Fibroblast of skin of scalp (primary cell): Measurements from ENCODE around the gene MBL2. TPM values are rescaled to one million over a fixed set of nuclear protein-coding genes. Genes with fewer than 3 reads are reported as not detected.

Experiments
- DNase-seq: peaks from one replicate; pipeline ENCODE4 v3.0.0-alpha.2; 2013
- polyA plus RNA-seq, 2 experiments: library from polyadenylated mRNA; unstranded; fragments of 120-200 nt; gene quantifications; one replicate each; pipeline ENCODE4 v1.2.1, GENCODE V29; 2013; ENCODE audit not compliant: insufficient read length in 2 of 2

MBL2 gene
- not detected for polyA plus RNA-seq (2013, experiment 1 of 2; ENCODE audit: insufficient read length)
- polyA plus RNA-seq (2013, experiment 2 of 2; ENCODE audit: insufficient read length) = not detected

DNA sequence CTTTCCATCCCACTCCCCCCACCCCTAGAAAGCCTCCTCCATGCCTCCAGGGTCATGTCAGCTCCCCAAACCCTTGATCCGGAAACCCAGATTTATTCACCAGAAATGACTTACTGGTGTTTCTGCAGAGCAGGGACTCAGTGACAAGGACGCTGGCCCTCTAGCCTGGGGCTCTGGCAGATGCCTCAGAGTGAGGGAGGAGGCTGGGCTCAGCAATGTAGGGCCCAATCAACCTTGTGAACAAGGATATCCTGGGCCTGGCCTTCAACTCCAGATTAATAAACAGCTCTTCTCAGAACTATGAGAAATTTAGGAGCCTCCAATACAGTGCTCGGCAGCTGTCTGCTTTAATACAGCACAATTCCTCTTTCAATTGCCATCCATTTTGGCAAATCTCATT, at the start of gene MBL2:
Gene MBL2 (minus strand): TSS at position 162 of the 400 bp plus-strand sequence. CDS start 1,149 bp downstream, outside the sequence.
- DNase-seq = no peak

DNA sequence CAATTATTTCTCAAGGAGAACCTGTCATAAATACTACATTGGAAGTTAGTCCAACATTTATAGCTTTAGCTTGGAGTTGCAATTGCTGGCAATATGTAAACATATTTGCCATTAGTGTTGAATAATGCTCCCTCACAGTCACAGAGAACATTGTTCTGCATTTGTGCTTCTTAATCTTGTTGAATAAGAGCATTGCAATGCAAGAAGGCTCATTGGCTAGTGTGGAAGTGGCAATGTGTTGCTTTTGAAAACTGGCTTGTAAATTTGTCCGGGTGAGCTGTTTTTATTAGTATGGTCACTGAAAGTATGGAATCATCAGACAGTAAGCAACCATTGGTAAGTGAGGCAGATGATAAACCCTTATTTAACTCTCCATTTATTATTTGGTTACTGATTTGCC, 47.7 kb upstream of the MBL2 start:
- DNase-seq = no peak

DNA sequence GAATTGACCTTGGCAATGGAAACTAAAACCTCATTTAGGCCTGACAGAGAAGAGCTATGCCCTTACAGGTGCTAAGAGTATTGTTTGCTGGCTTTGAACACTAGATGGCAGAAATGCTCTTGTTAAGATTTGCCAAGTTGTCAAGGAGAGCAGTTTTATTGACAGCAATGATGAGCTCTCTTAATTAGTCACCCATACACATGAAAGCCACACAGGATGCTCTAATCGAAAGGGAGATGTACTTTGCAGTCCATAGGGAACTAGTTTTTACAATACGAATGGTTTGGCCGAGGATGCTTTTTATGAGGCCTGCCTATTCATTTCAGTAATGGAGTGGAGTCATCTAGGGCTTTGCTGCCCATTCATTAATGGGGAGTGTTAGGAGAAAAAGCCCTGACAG, 45.4 kb upstream of the MBL2 start:
- peak; percentile 60 for DNase-seq

DNA sequence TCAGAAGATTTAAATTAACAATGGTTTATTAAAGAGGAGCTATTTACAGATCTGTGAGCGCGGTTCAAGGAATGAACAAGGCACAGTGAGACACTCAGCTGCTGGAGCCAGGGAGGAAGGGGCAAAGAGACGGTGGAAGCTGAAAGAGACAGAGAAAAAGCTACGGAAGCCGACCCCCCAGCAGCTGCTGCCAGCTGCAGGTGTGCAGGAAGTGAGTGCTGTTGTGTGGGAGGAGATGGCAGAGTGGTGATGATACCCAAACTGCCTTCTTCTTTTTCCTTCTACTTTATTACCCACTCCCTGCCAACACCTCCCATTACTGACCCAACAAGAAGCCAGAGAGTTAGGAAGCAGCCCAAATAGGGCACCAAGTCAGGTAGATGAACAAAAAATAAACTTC, 41.9 kb upstream of the MBL2 start:
- DNase-seq = no peak

DNA sequence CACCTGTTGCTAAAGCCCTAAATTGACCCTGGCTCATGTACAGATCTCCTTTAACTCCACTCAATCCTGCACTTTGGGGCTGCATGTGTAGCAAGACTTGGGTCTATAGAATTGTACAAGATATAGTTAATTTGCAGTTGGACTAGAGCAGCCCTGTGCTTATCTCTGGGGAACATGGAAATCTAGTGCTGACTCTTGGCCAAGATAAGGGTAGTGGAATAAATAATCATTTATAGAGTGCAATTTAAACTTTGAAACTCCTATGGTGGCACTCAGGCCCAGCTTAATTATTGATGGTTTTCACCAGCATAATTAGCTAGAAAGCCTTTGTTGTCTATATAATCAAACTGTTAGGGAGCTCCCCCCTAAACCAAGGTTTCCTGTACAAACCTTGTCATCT, 39.2 kb upstream of the MBL2 start:
- DNase-seq = no peak

DNA sequence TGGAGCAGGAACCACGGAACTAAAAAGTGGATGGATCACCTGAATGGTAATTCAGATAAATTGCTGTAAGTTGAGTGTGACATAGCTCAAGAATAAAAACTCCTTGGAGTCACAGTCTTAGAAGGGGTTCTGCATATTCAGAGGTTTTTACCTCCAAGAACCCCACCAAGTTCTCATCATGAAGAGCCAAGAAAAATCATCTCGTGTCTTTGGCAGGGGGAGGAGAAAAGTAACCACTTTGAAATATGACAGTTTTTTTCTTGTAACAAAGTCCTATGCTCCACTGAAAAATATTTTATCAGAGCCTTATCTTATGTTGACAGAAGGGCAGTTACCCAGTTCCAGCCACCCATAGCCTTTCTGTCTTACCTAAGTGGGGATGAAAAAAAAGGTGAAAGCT, 38.2 kb upstream of the MBL2 start:
- no peak for DNase-seq

DNA sequence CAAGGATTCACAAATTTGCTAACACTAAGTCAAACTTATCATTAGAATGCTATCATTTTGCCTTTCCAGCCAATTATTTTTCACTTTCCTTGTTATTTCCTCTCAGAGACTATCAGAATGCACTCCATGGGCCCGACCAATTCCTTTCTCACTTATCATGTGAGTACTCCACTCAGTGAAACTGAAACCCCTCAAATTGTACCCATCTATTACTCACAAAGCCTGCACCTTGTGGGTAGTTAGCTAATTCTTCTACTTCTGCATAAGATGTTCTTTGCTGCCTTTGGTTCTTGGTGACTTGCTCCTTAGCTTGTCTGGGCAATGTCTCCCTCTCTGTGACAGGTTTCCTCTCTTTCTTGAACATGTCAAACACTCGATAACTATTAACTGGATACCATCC, 35.2 kb upstream of the MBL2 start:
- DNase-seq = no peak

DNA sequence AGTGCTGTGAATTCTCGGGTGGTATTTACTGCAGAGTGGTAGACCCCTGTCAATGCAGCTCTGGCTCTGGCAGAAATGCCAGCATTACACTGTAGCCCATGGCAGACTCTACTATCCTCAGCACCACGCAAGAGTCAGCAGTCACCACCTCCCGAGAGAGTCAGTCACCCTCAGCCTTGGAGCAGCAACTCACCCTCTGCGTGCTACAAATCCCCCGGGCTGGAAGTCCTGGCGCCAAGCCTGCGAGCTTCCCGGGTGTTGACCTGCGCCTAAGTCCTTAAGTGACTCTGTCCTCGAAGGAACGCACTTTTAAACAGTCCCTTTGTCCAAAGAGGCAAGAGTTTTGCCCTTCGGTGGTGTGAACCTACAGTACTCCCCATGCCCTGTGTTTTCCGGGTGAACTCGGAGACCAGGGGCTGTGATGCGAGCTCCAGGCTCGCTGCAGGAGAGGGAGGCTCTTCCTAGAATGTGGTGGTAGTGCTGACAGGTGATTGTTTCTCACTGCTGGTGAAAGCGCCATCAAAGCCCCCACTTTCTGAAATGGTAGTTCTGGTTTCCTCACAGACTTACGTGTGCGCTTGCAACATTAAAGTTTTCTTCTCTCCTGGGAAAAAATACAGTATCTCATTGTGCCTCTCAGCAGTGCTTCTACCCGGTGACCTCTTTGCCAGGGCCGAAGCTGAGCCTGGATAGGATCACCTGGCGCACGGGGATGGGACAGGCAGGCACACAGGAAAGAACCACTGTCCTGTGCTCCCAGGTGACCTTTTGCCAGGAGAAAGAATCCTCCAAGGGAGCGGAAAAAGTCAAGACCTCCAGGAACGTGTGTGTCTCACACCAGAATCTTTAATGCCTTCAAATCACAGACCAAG, 33.1 kb upstream of the MBL2 start:
- DNase-seq = no peak

DNA sequence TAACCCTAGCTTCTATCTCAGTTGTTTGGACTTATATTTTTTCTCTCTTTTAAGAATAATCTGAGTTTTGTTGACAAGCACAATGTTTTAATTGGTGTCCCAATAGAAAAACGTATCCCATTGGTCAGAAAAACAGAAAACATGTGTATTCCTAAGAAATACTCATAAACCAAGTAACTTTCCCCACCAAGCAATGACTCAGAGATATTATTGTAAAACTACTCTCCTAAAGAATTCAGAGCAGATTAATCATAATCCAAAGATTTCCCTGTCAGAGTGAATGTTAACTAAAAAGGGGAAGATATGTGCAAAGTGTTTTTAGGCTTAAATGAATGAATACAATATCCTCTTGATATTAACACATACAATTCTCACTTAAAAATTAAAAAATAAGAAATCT, 29.4 kb upstream of the MBL2 start:
- DNase-seq = peak; percentile 55

DNA sequence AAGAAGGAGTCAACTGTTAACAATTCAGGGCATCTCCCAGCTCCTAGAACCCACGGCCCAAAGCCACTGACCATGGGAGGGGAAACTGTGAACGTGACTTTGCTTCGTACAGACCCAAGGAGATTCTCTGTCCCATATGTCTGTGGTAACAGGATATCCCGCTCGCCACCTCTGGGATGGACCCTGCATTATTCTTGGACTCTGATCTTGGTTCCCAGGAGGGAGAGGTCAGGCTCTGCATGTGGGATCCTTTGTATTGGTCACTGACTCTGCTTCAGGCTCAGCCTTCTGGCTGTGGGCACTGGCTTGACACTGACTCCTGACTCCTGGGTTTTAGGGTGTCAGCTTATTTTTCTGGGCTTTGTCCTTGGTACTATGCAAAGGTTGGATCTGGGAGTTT, 13.5 kb upstream of the MBL2 start:
- no peak for DNase-seq

DNA sequence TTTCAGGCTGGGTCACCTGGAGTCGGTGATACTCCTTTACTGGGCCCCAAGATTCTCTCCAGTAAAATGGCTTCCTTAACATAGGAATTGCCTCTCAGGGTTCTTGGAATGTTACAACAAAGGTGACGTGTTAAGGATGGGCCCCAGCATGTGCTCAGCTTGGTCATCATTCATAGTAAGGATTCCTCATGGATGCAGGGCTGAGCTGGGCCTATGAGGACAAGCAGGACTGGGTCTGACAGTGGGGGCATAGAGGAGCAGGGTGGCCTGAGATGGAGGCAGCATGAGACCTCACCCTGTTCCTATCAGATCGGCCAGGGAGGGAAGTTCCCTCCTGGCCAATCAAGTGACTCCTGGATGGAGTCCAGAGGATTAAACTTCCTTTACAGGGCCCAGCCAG, 12.8 kb upstream of the MBL2 start:
- DNase-seq = no peak

DNA sequence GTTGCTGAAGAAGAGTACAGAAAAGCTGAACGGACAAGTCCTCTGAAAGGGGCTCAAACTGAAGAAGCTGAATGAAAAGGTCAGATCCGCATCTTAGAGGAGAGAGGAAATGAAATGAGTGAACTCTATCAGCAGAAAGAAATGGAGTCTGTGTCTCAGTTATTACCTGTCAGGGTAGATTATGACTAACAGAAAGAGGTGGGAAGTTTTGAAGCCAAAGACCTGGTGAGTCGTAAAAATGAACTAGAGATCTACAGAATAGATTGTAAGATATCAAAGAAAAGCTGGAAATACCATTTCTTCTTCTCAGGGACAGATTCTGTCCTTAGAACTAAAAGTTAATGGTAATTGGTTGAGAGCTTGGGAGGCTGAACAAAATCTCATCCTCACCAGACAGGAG, 11.1 kb upstream of the MBL2 start:
- DNase-seq = no peak

DNA sequence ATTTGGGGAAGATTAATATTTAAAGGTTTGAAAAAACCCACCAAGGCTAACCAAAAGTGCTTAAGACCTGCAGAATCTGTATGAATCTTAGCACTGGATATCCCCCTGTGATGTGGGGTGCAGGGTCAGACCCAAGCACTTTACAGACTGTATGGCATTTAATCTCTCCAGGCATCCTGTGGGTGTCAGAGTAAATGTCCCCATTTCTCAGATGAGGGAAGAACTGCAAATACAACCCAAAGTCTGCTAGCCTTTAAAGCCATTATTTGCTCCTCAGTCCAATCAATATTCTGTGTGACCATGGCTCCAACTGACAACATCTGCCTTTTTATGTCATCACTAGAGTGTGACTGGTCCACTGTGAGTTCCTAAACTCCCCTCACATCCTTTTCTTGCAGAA, 10.0 kb upstream of the MBL2 start:
- no peak for DNase-seq

DNA sequence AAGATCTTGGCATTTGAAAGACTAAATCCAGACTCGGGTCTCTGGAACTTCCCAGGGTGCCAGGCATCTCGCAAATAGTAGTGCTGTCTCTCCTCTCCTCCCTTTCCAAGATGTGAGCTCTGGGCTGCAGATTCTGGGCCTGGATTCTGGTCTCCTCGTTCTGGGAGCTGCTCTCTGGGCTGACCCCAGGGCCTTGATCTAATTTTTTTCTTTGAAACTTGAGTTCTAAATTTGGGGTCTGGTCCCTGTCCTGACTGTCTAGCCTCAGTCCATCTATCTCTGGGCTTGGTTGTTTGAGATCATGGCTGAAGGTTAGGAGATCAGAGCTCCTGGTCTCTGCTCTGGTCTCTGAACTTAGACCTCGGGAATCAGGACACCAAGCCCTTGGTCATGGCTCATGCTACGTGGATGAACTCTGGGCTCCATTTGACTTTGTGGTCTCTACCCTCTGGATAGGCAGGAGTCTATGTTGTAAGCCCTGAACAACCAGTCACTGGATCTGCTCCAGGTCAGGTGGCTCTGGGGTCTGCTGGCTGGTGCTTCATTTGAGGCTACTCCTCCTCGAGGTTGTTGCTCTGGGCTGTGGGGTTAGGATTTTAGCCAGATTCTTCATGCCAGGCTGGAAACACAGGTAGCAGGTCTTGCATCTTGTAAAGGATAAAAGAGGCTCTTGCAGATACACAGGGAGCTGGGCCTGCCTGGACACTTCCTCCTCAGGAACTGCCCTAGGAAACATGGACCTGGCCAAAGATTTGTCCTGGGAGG, 8.0 kb upstream of the MBL2 start:
- DNase-seq = no peak

DNA sequence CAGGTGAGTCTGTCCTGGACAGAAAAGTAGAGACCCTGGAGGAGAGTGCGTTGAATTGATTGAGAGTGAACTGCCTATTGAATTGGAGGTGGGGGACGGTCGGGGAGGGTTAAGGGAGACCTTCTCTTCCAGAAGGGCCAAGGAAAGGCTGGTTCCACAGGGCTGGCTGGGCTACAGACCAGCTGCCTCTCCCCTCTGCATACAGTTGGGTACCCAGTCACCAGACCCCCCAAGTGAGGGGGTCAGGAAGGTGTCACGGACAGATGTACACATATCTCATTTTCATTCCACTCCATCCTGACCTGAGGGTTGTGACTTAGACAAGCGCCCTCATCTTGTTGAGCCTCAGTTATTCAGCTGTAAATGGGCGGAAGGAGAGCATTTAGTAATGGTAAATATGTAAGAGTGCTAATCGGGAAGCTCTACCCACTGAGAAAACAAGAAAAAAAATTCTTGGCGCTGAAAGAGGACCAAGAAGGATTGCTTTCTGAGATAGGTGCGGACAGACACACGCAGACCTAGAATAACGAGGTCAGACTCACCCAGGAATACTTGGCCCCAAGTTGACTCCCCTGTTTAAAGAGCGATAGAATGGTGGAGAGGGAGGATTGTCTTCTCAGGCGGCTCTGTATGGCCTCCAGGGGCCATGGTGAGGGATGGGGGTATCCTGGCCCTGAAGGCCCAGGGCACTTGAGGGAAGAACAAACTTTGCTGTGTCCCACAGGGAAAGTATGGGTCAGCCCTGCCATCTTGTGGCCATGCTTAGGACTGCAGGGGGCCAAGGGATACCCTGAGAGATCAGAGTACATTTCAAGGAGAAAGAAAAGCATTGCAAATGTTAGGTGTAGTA, 7.2 kb upstream of the MBL2 start:
- DNase-seq = peak; percentile 64

DNA sequence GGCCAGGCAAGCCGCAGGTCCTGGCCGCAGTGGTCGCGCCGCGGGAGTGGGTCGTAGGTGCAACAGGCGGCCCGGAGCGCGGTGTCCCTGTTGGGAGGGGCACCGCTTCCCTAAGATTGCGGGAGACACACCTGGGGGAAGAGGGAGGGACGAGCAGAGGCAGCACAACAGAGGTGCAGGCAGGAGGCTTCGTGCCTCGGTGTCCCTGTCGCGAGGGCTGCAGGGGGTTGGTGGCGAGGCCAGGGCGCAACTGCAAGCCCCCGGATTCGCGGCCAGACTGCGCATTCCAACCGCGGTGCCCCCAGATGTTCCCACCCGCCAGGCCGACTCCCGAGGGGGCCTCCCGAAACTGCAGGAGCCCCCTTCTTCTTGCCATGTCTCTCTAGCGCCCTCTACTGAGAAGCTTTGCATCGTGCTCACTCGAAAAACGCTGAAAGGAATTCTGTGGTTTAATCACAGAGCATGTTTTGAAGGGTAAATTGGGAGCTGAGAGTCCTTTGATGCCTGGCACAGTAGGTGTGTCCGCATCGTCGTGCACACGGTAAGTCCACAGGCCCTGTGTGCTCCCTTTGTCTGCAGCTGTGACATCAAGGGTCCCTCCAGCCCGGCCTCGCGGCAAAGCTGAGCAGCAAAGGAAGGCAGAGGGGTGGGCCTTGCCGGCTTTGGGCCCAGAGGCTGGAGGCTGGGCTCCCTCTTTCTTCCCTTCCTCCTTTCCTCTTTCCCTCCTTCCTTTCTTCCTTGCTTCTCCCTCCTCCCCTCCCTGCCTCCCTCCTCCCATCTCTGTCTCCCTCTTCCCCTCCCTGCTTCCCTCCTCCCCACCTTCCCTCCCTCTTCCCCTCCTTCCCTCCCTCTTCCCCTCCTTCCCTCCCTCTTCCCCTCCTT, 6.2 kb upstream of the MBL2 start:
- DNase-seq = peak; percentile 36

DNA sequence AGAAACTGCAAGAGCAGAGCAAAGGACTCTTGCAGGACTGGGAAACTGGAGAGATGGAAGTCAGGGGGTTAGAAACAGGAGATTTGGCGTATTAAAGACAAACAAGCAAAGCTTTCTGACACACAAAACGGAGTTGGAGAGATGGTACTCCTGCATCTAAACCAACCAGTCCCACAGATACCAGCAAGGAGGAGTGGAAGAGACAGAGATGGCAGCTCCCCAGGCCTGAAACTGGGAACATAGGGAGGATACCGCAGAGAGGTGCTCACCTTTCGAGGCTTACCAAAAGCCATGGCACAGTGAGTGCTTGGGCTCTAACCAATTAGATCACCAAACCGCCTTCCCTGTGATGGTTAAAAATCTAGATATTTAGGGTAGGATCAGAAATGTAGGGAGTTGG, 4.8 kb upstream of the MBL2 start:
- DNase-seq = no peak

DNA sequence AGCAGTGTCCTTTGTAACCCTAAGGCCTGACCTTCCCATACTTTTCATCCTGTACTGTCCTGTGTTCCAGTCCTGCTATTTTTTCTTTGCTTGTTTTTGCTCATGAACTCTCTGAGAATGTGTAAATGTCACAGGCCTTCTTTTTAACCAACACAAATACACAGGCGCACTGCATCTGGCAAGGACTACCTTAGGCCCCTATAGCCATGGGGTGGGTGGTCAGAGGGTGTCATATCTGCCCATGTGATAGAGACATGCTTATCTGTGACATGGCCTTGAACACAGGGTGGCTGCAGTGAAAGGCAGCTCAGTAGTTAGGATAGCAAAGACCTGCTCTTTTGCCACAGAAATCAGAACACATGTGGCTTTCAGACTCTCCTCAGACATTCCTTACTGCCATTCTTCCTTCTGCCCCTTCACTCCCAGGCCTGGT, 3.9 kb upstream of the MBL2 start:
- no peak for DNase-seq

DNA sequence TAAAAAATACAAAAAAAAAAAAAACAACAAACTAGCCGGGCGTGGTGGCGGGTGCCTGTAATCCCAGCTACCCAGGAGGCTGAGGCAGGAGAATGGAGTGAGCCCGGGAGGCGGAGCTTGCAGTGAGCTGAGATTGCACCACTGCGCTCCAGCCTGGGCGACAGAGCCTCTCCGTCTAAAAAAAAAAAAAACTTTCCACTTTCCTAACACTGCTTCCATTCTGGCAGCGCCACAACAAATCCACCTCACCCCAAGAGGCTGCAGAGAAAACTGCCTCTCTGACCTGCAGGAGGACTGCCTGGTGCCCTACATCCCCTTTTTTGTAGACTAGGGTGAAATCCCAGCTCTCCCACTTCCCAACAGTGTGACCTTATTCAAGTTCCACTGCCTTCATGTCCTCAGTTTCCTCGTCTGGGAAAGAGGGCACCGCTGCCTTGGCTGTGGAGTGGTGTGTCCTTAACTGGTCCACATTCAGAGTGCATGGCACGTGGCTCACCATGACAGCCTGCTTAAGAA, 2.6 kb upstream of the MBL2 start:
- no peak for DNase-seq

DNA sequence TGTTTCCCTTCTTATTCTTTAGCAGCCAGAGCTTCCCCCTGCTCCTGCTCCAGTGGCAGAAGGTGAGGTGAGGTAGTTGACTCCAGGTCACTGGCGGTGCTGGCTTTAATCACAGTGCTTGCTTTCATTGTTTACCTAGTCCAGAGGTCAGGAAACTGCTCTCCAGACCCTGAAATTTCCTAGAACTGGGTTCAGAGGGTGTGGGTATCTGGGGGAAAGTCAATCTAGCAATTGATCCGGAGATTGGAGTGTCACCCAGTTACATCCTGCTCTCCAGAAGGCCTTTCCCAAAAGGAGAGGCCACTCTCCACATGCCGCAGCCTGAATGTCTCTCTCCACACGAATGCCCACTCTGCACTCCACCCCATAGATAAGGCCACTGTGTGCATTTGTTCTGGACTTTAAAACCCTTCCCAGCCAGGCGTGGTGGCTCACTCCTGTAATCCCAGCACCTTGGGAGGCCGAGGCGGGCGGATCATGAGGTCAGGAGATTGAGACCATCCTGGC, 2.1 kb upstream of the MBL2 start:
- DNase-seq = no peak

DNA sequence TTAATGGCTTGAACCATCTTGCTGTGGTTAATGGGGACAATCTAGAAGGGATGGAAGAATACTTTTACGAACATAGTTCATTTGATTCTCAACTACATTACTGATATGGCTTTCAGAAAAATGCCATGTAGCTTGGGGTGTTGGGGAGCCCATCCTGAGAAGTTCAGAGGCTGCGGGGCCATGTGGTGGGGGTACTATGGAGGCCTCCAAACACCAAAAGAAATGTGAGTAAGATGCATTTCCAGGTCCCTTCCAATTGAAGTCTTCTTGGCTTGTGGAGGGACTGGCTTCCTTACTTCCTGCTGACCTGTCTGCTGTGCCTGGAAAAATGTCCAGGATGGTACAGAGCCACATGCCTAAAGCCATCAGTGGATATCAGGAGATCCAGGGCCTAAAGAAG, 1.6 kb upstream of the MBL2 start:
- DNase-seq = no peak
